Thymus (tissue), 11 donors: ENCODE data around the gene ZNF836. TPM values are rescaled to one million over a fixed set of nuclear protein-coding genes. Genes with fewer than 3 reads are reported as not detected.

ENCODE experiments used
- DNase-seq, 9 donors: peaks; one replicate each; pipeline ENCODE4 v3.0.0-alpha.2; 2013; ENCODE audit warnings: low spot score in 9 of 9, low read depth in 6 of 9, missing footprints in 1 of 9
- H3K27ac ChIP-seq, 2 donors: one replicate each; pipeline ENCODE4 v1.5.1; 2013; ENCODE audit warnings: control low read depth in 1 of 2, low read depth in 1 of 2, low read length in 1 of 2, mild to moderate bottlenecking in 1 of 2, moderate library complexity in 1 of 2
- H3K27me3 ChIP-seq, 2 donors: one replicate each; pipeline ENCODE4 v1.5.1; 2013; ENCODE audit warnings: low read length in 1 of 2; ENCODE audit not compliant: control insufficient read depth in 2 of 2, insufficient read depth in 1 of 2
- H3K36me3 ChIP-seq, 2 donors: one replicate each; pipeline ENCODE4 v1.5.1; 2013; ENCODE audit warnings: low read length in 1 of 2, mild to moderate bottlenecking in 1 of 2, moderate library complexity in 1 of 2; ENCODE audit not compliant: control insufficient read depth in 2 of 2, insufficient read depth in 2 of 2
- H3K4me1 ChIP-seq, 2 donors: one replicate each; pipeline ENCODE4 v1.5.1; 2013; ENCODE audit warnings: low read length in 2 of 2; ENCODE audit not compliant: control insufficient read depth in 2 of 2, insufficient read depth in 2 of 2
- H3K4me3 ChIP-seq, 2 donors: one replicate each; pipeline ENCODE4 v1.5.1; 2013; ENCODE audit warnings: low read length in 2 of 2, control low read depth in 1 of 2, mild to moderate bottlenecking in 1 of 2
- H3K9me3 ChIP-seq, 2 donors: one replicate each; pipeline ENCODE4 v1.5.1; 2013; ENCODE audit warnings: low read length in 1 of 2, mild to moderate bottlenecking in 1 of 2; ENCODE audit not compliant: control insufficient read depth in 2 of 2, insufficient read depth in 1 of 2
- WGBS: extraction: QIAGEN DNeasy Blood & Tissue Kit; methylation state at CpG from one replicate; pipeline ENCODE4 v1.1.7; 2013; 5-methylcytosine and 5-hydroxymethylcytosine counted together
- polyA plus RNA-seq: library from polyadenylated mRNA; stranded (reverse); fragments of 200-250 nt; gene quantifications from one replicate; pipeline ENCODE4 v1.2.3, GENCODE V29; 2013
- total RNA-seq: library from RNA; stranded (reverse); fragments of 120-200 nt; gene quantifications from one replicate; pipeline ENCODE4 v1.2.4, GENCODE V29; 2013
- donor health status: healthy.

ZNF836 gene
- total and polyA plus RNA-seq, 2 donors, result 13.1 to 13.3 TPM

DNA sequence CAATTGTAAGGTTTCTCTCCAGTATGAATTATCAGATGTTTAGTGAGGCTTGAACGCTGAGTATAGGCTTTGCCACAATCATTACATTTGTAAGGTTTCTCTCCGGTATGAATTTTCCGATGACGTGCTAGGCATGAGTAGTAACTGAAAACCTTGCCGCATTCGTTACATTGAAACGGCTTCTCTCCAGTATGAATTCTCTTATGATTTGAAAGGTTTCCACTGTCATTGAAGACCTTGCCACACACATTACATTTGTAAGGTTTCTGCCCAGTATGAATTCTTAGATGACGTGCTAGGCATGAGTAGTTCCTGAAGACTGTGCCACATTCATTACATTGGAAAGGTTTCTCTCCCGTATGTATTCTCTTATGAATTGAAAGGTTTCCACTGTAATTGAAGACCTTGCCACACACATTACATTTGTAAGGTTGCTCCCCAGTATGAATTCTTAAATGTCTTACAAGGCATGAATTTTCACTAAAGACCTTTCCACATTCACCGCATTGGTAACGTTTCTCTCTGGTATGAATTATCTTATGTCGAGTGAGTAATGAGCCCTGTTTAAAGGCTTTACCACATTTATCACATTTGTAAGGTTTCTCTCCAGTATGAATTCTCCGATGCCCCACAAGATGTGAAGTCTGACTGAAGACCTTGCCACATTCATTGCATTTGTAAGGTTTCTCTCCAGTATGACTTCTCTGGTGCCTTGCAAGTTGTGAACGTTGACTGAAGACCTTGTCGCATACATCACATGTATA, 15.6 kb downstream of the ZNF836 start:
- Histone ChIP-seq H3K4me1 (no peaks in the 10 kb centered on the region), H3K27me3 (no peaks in the 10 kb centered on the region), H3K4me3 (no peak overlapping the region), H3K27ac (no peak overlapping the region), H3K36me3 (peaks cover 20 to 27% of the 10 kb centered on the region in 2 donors), H3K9me3 (peaks cover 19 to 27% of the 10 kb centered on the region in 2 donors)
- 99% methylated on average over 15 of the region's 15 CpGs for WGBS
- no peak for DNase-seq

DNA sequence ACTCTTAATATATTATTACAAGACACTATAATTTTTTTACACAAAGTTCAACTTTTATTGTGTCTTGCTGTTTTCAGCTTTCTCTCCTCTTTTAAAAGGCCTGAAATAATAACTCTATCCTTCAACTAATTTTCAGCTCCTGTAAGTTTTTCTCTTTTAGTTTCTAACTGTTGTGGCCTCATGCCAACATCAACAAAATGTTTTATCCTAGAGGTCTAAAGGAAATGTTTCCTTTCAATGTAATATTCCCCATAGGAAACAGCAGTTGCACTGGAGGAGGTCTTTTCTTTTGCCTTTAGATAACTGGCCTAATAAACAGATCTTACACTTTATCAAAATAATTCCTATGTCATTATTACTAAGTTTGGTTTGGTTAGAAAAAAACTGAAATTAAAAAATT, 23.2 kb downstream of the ZNF836 start:
- Histone ChIP-seq H3K4me3 (no peak overlapping the region), H3K36me3 (no peaks in the 10 kb centered on the region), H3K27me3 (no peaks in the 10 kb centered on the region), H3K4me1 (no peaks in the 10 kb centered on the region), H3K9me3 (peaks cover 2 to 22% of the 10 kb centered on the region in 2 donors), H3K27ac (no peak overlapping the region)
- DNase-seq, result no peak

DNA sequence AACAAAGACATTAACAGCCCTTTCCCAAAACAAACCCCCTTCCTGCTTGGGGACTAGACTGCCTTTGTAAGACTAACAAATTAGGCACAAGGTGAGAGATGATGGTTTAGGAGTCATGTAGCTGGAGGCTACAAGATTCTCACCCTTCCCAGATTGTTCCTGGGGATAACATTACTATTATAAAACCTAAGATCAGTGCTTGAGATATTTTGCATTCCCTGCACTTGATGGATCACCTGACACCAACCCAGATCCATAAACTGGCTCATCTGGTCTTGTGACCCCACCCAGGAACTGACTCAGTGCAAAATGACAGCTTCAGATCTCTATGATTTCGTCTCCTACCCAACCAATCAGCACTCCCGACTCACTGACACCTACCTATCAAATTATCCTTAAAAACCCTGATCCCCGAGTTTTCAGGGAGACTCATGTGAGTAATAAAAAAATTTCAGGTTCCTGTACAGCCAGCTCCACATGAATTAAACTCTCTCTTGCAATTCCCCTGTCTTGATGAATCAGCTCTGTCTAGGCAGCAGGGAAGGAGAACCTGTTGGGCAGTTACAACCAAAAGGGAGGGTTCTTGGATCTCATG, 29.3 kb downstream of the ZNF836 start:
- H3K27me3 ChIP-seq, result no peaks in the 10 kb centered on the region
- no peaks in the 10 kb centered on the region for H3K36me3 ChIP-seq
- H3K4me3 ChIP-seq, result no peak overlapping the region
- no peak overlapping the region for H3K27ac ChIP-seq
- peaks cover 0 to 24% of the 10 kb centered on the region in 2 donors for H3K9me3 ChIP-seq
- WGBS, result 85% methylated on average over 3 of the region's 3 CpGs
- H3K4me1 ChIP-seq, result peaks cover 6 to 11% of the 10 kb centered on the region in 2 donors
- no peak for DNase-seq

DNA sequence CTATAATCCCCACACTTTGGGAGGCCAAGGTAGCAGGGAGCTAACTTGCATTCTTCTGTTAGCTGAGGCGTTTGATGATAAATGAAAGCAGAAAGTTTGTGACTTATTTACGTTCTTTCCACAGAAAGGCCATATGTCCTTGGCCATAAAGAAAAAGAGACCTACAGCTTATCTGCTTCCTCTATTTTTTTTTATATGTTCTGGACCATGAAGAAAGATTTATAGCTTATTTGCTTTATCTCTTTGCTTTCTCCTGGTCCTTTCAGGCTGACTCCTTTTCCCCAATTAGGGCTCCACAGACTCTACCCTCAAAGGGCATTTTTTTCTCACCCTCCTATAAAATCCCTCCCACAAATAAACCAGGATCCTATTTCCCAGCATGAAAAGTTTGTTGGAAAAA, 30.2 kb downstream of the ZNF836 start:
- peaks cover 0 to 20% of the 10 kb centered on the region in 2 donors for H3K9me3 ChIP-seq
- no peak overlapping the region for H3K4me3 ChIP-seq
- DNase-seq, result no peak
- WGBS, result 98% methylated on average over 2 of the region's 2 CpGs
- H3K4me1 ChIP-seq, result peaks cover 6 to 11% of the 10 kb centered on the region in 2 donors
- H3K27ac ChIP-seq, result no peak overlapping the region
- H3K27me3 ChIP-seq, result no peaks in the 10 kb centered on the region
- no peaks in the 10 kb centered on the region for H3K36me3 ChIP-seq

DNA sequence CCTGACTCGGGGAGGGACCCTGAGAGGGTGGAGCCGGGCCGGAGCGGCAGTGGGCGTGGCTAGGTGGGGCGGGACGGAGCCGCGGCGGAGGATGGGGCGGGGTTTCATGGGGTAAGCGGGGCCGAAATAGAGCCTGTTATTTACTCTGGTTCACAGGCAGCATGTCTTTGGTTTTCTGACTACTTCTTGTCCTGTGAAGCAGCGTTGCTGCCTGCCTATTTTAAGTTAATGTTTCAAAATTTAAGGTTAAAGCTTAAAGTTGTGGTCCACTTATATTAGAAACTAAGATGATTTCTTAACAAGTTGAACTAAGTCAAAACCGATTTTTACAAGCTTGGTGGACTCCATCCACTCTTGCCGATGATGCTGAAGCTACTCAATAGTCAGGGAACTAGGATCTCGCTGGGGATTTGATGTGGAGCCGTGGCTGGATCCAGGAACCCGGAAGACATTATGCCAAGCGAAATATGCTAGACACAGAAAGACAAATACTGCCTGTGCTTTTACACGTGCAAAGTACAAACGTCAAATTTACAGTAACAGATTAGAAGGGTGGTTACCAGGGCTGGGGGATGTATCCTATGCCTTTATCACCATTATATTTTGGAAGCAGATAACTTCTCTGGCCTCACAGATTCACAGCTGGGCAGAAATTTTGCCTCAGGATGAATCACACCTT, 31.2 kb downstream of the ZNF836 start:
- H3K27ac ChIP-seq, result peak overlapping the region; percentile 31 to 35
- peak overlapping the region; percentile 90 to 93 for H3K4me3 ChIP-seq
- peaks cover 6 to 11% of the 10 kb centered on the region in 2 donors for H3K4me1 ChIP-seq
- WGBS, result 29% methylated on average over 22 of the region's 22 CpGs
- H3K36me3 ChIP-seq, result no peaks in the 10 kb centered on the region
- H3K27me3 ChIP-seq, result no peaks in the 10 kb centered on the region
- peaks cover 0 to 26% of the 10 kb centered on the region in 2 donors for H3K9me3 ChIP-seq
- no peak for DNase-seq

DNA sequence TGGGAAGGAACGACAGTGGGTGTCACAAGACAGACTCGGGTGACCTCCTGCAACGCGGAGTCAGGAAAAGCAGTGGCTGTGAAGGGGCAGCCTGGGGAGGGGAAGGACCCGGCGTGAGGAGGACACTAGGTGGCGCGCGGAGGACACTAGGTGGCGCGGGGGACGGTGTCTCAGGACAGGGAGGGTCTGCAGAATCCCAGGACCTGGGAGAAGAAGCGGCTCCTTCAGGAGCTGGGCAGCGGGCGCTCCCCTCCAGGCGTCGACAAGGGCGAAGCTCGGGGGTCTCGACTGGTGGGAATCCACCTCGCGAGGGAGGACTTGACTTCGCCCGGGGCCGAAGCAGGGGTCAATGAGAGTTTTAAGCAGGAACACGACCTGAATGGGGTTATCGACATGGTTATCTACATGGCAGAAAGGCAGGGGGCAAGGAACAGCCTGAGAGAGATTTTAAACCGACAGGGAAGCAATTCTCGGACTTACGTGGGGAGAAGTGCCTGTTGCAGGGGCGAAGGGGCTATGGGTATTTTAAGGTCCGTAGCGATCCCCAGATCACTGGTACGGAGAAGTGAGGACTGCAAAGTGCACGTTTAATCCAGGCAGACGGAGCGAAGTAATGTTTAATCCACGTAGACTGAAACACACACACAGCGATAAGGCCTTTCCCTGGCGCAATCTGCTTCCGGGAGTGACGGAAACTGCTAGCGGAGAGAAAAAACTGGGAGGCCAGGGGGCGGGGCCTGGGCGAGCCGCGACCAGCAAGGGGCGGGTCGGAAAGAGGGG, 32.0 kb downstream of the ZNF836 start, which contains the start of gene ZNF616:
ZNF616 (minus strand) TSS at position 687 of the 780 bp plus-strand sequence. CDS start 9,426 bp downstream, outside the sequence.
- H3K27me3 ChIP-seq, result no peaks in the 10 kb centered on the region
- H3K4me3 ChIP-seq, result peak within 1 kb of the TSS; percentile 90 to 93
- WGBS, result under 1% methylated on average over 49 of the region's 49 CpGs
- peak within 1 kb of the TSS; percentile 85 to 93 for H3K27ac ChIP-seq
- H3K9me3 ChIP-seq, result peaks cover 0 to 34% of the 10 kb centered on the region in 2 donors
- H3K36me3 ChIP-seq, result no peaks in the 10 kb centered on the region
- DNase-seq, result peak; percentile 79 to 96 (median 90)
- peaks cover 6 to 11% of the 10 kb centered on the region in 2 donors for H3K4me1 ChIP-seq

DNA sequence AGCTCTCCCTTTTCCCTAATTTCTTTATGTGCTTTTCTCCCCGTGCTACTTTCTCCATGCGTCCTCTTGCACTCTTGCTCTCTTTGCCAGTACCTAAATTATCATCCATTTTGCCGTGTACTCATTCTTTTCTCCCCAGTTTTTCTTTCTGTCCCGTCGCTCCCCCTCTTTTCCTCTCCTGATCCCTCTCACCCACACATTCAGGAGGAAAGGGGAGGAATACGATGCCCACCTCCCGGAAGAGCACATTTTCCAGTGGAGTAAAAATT, 32.5 kb downstream of the ZNF836 start:
- peaks cover under 1 to 38% of the 10 kb centered on the region in 2 donors for H3K9me3 ChIP-seq
- no peaks in the 10 kb centered on the region for H3K27me3 ChIP-seq
- WGBS, result 0% methylated on average over 7 of the region's 7 CpGs
- peaks cover 6 to 11% of the 10 kb centered on the region in 2 donors for H3K4me1 ChIP-seq
- H3K27ac ChIP-seq, result peak overlapping the region in 1 of 2 donors; percentile 85
- H3K36me3 ChIP-seq, result no peaks in the 10 kb centered on the region
- peak overlapping the region; percentile 90 to 93 for H3K4me3 ChIP-seq
- DNase-seq, result peak in 1 of 9 donors; percentile 5

DNA sequence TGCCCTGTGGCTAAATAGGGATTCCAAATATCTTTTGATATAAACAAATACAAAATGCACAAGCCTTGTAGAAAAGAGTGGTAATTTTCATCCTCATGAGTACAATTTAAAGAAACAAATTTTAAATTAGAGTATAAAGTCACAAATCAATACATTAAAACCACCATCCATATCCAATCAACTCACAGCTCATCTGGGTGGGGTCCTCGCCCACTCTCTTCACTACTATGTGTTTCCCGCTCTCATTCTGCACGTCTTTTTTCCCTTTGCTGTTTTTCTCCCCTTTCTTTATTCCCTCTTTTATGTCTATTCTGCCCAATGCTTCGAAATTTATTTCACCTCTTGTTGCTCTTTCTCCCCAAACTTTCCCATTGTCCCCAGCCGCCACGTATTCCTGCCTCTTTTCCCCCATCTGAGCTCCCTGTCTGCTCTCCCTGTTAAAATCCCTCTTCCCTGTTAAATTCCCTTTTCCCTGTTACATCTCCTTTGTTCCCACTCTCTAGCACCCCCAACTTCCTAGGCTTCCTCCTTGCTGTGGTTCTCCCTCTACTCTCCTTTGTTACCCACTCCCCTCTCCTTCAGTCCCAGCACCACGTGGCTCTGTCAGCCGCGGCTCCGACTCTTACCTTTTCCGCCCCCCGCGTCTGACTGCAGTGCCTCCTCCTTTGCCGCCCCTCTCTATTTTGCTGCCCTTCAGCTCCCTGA, 33.0 kb downstream of the ZNF836 start:
- DNase-seq, result peak in 5 of 9 donors; percentile 2 to 35 (median 9)
- peaks cover 6 to 11% of the 10 kb centered on the region in 2 donors for H3K4me1 ChIP-seq
- H3K27me3 ChIP-seq, result no peaks in the 10 kb centered on the region
- H3K36me3 ChIP-seq, result no peaks in the 10 kb centered on the region
- H3K27ac ChIP-seq, result peak overlapping the region in 1 of 2 donors; percentile 52
- peak overlapping the region; percentile 90 to 93 for H3K4me3 ChIP-seq
- H3K9me3 ChIP-seq, result peaks cover 2 to 43% of the 10 kb centered on the region in 2 donors
- WGBS, result 15% methylated on average over 14 of the region's 14 CpGs
